ENCODE measurements around the gene MEFV. TPM values are rescaled to one million over a fixed set of nuclear protein-coding genes. Genes with fewer than 3 reads are reported as not detected.

Gene MEFV
- total and polyA plus RNA-seq, 10 of the 15 experiments (the other 5 are each of a cell fraction or from before 2014, with no cell fraction given), result 0.03 to 0.11 (median 0.09) TPM; not detected in 5

- TF ChIP-seq HDAC6 (IDR thresholded peaks at IDR 0.05; ENCODE audit: unreplicated experiment) (no peak), ATF7 (IDR thresholded peaks at IDR 0.05; ENCODE audit: low read depth) (no peak), PKNOX1 (IDR thresholded peaks at IDR 0.05) (no peak), YY1 (IDR thresholded peaks at IDR 0.05; ENCODE audit: low read depth, low read length) (no peak), HSF1 (IDR thresholded peaks at IDR 0.05; ENCODE audit: low read depth, low read length) (no peak), CBX5 (IDR thresholded peaks at IDR 0.05; ENCODE audit: low read depth) (no peak)
Observed at GRCh38 chr16:3212567-3212966, 43.9 kb downstream of the MEFV start (continued).

- ATAC-seq, result no peak
- no peak for TF ChIP-seq HCFC1 (IDR thresholded peaks at IDR 0.05; ENCODE audit: low read length)
- TF ChIP-seq NBN (IDR thresholded peaks at IDR 0.05), result no peak
- TF ChIP-seq ZNF207 (IDR thresholded peaks at IDR 0.05; ENCODE audit: borderline replicate concordance), result no peak
- no peak for TF ChIP-seq KDM1A (IDR thresholded peaks at IDR 0.05; ENCODE audit: borderline replicate concordance)
- TF ChIP-seq POLR2A (IDR thresholded peaks at IDR 0.05; ENCODE audit: low read depth, low read length), result no peak
- no peak for TF ChIP-seq JUNB (IDR thresholded peaks at IDR 0.05)
- TF ChIP-seq YBX1 (IDR thresholded peaks at IDR 0.05), result no peak
- no peak for TF ChIP-seq RFX5 (IDR thresholded peaks at IDR 0.05; ENCODE audit: low read depth, low read length)
- TF ChIP-seq PML (IDR thresholded peaks at IDR 0.05; ENCODE audit: low read length), result no peak
- TF ChIP-seq RELB (IDR thresholded peaks at IDR 0.05; ENCODE audit: low read depth), result no peak
- TF ChIP-seq PBX3 (IDR thresholded peaks at IDR 0.05; ENCODE audit: insufficient replicate concordance, low read depth, low read length), result no peak
- no peak for TF ChIP-seq BRCA1 (IDR thresholded peaks at IDR 0.05; ENCODE audit: low read depth, low read length)
Observed at GRCh38 chr16:3212006-3212405, 44.4 kb downstream of the MEFV start.

More at GRCh38 chr16:3212006-3212405, 44.4 kb downstream of the MEFV start:
- ChIA-PET RAD21 (ENCODE audit: unreplicated experiment) (no interaction called here), POLR2A (no interaction called here), CTCF (interaction anchor here (0.6 kb wide), 1 partner anchor 190 kb away, joined by 3 read pairs; no protein-coding TSS in a partner anchor), SMC1A (ENCODE audit: uncharacterized antibody, unreplicated experiment) (no interaction called here)
- no peaks in the 10 kb centered on the region for H4K20me1 ChIP-seq (ENCODE audit: control insufficient read depth, insufficient read depth)
- H2AFZ ChIP-seq (ENCODE audit: control insufficient read depth, low read depth, low read length), result no peak overlapping the region
- H3K4me1 ChIP-seq (ENCODE audit: control insufficient read depth, insufficient read depth, low read length), result peaks cover 4% of the 10 kb centered on the region
- DNase-seq (ENCODE audit: low read depth, low spot score), result no peak
- no peaks in the 10 kb centered on the region for H3K27me3 ChIP-seq (replicated peaks in 1 of 2; ENCODE audit: control insufficient read depth in 2 of 2, insufficient read depth in 2 of 2, low read length in 1 of 2)
- intact Hi-C loops (cut with micrococcal nuclease; ENCODE audit: unreplicated experiment) (no loop called here), in situ Hi-C loops (cut with MboI) (no loop called here)
- BruUV-seq (replicated peaks), result no TSS peak
- no peak overlapping the region for H3K4me2 ChIP-seq (ENCODE audit: control insufficient read depth, insufficient read depth)
- H3K4me3 ChIP-seq, result no peak overlapping the region
- H3K27ac ChIP-seq (ENCODE audit: control insufficient read depth, insufficient read depth), result no peak overlapping the region
- WGBS (ENCODE audit: insufficient coverage, insufficient replicate concordance, low lambda C conversion rate, missing lambda C conversion rate), result 80% methylated on average over 3 of the region's 3 CpGs
- H3K79me2 ChIP-seq (ENCODE audit: control insufficient read depth, insufficient read depth, low read length), result no peaks in the 10 kb centered on the region
- H3K9ac ChIP-seq (ENCODE audit: control insufficient read depth, insufficient read depth, low read length), result no peak overlapping the region
- FAIRE-seq, result no peak
- H3K36me3 ChIP-seq (ENCODE audit: control insufficient read depth in 2 of 2, insufficient read depth in 2 of 2, low read length in 1 of 2), result no peaks in the 10 kb centered on the region
- peaks cover 2% of the 10 kb centered on the region; the same call in 1 of the 3 replicates for H3K9me3 ChIP-seq (replicated peaks; ENCODE audit: control insufficient read depth, insufficient read depth, low read length)
